Parathyroid adenoma (tissue), 2 donors: ENCODE data around the gene DMAC2.
"Not testable (repeated sequence)": the region's sequence is repeated elsewhere in the genome, so short reads cannot be mapped to it uniquely, and the experiment has no call there.

ENCODE experiments used
- H2AFZ ChIP-seq: fragments of 300-600 bp; sonication (generic); one replicate; pipeline ENCODE4 v1.7.0; 2017; ENCODE audit warnings: antibody characterized with exemption, mild to moderate bottlenecking
- H3K27ac ChIP-seq: fragments of 300-600 bp; sonication (generic); one replicate; pipeline ENCODE4 v1.7.0; 2017
- H3K27me3 ChIP-seq: fragments of 300-600 bp; sonication (generic); one replicate; pipeline ENCODE4 v1.7.0; 2017; ENCODE audit warnings: low read length; ENCODE audit not compliant: control insufficient read depth, insufficient read depth
- H3K36me3 ChIP-seq: fragments of 300-600 bp; sonication (generic); one replicate; pipeline ENCODE4 v1.7.0; 2017; ENCODE audit warnings: low read length; ENCODE audit not compliant: control insufficient read depth, insufficient read depth
- H3K4me1 ChIP-seq: fragments of 300-600 bp; sonication (generic); one replicate; pipeline ENCODE4 v1.7.0; 2017; ENCODE audit warnings: control low read depth
- H3K4me2 ChIP-seq: fragments of 300-600 bp; sonication (generic); one replicate; pipeline ENCODE4 v1.7.0; 2017; ENCODE audit warnings: low read length
- H3K4me3 ChIP-seq: fragments of 300-600 bp; sonication (generic); one replicate; pipeline ENCODE4 v1.7.0; 2017; ENCODE audit warnings: low read depth, low read length
- H3K79me2 ChIP-seq: fragments of 300-600 bp; sonication (generic); one replicate; pipeline ENCODE4 v1.7.0; 2017; ENCODE audit warnings: control low read depth
- H3K9ac ChIP-seq: fragments of 300-600 bp; sonication (generic); one replicate; pipeline ENCODE4 v1.7.0; 2017; ENCODE audit warnings: mild to moderate bottlenecking
- H3K9me3 ChIP-seq: fragments of 300-600 bp; sonication (generic); one replicate; pipeline ENCODE4 v1.7.0; 2017; ENCODE audit warnings: low read length; ENCODE audit not compliant: control insufficient read depth
- TF ChIP-seq, protein P1 (sequence below): fragments of 300-600 bp; sonication (generic); IDR thresholded peaks from one replicate; pipeline ENCODE4 v1.7.0; 2017; ENCODE audit warnings: antibody characterized with exemption, mild to moderate bottlenecking
- donor health status: primary hyperparathyroidism.

DMAC2 gene

DNA sequence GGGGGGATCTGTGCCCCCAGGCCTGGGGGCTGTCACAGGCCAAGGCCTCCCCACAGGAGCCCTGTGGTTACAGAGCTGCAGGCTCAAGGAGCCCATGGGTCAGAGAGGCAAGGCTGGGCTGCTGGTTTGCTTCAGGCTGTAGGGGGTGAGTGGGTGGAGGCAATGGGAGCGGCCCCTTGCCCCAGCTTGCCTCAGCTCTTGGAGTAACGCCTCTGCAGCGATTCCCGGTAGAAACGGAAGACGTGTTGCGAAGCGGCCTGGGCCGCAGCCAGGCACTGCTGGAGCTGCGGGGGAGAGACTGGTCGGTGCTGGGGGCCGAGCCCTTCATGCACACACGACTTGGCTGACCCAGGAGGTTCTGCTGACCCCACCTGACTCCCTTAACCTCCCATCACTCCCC, 53.3 kb downstream of the DMAC2 start:
- Histone ChIP-seq H3K9ac (no peak overlapping the region), H3K4me2 (no peak overlapping the region), H3K27me3 (no peaks in the 10 kb centered on the region), H3K9me3 (no peaks in the 10 kb centered on the region), H3K27ac (no peak overlapping the region), H2AFZ (no peak overlapping the region), H3K4me1 (no peaks in the 10 kb centered on the region), H3K36me3 (no peaks in the 10 kb centered on the region), H3K79me2 (no peaks in the 10 kb centered on the region), H3K4me3 (no peak overlapping the region)
- TF ChIP-seq, protein P1, sequence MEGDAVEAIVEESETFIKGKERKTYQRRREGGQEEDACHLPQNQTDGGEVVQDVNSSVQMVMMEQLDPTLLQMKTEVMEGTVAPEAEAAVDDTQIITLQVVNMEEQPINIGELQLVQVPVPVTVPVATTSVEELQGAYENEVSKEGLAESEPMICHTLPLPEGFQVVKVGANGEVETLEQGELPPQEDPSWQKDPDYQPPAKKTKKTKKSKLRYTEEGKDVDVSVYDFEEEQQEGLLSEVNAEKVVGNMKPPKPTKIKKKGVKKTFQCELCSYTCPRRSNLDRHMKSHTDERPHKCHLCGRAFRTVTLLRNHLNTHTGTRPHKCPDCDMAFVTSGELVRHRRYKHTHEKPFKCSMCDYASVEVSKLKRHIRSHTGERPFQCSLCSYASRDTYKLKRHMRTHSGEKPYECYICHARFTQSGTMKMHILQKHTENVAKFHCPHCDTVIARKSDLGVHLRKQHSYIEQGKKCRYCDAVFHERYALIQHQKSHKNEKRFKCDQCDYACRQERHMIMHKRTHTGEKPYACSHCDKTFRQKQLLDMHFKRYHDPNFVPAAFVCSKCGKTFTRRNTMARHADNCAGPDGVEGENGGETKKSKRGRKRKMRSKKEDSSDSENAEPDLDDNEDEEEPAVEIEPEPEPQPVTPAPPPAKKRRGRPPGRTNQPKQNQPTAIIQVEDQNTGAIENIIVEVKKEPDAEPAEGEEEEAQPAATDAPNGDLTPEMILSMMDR, result no peak

DNA sequence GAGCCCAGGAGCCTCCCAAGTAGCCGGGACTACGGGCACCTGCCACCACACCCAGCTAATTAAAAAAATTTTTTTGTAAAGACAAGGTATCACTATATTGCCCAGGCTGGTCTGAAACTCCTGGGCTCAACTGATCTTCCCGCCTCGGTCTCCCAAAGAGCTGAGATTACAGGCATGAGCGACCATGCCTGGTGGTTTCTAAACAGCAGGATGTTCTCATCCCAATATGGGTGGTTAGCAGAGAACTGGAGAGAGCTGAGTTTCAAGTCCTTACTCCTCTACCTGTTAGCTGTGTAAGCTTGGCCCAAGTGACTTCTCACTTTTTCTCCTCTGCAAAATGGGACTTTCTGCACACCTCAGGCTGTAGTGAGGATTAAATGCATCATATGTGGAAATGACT, 55.4 kb downstream of the DMAC2 start:
- Histone ChIP-seq H2AFZ (no peak overlapping the region), H3K4me1 (no peaks in the 10 kb centered on the region), H3K27me3 (no peaks in the 10 kb centered on the region), H3K4me2 (no peak overlapping the region), H3K9ac (no peak overlapping the region), H3K27ac (no peak overlapping the region), H3K4me3 (no peak overlapping the region), H3K9me3 (no peaks in the 10 kb centered on the region), H3K79me2 (no peaks in the 10 kb centered on the region), H3K36me3 (no peaks in the 10 kb centered on the region)
- TF ChIP-seq, protein P1, result no peak

DNA sequence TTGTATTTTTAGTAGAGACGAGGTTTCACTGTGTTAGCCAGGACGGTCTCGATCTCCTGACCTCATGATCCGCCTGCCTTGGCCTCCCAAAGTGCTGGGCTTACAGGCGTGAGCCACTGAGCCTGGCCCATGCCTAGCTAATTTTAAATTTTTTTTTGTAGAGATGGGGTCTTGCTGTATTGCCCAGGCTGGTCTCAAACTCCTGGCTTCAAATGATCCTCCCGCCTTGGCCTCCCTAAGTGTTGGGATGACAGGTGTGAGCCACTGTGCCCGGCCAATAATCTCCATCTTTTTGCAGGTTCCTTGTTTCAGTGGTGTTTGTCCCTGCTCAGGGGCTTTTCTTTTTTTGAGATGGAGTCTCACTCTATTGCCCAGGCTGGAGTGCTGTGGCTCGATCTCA, 58.2 kb downstream of the DMAC2 start:
- H3K27me3 ChIP-seq, H3K4me2 ChIP-seq, H2AFZ ChIP-seq, H3K9me3 ChIP-seq, H3K9ac ChIP-seq, H3K4me3 ChIP-seq, H3K4me1 ChIP-seq, H3K79me2 ChIP-seq, H3K36me3 ChIP-seq, H3K27ac ChIP-seq: not testable (repeated sequence)
